DLD1 (cell line): ENCODE data around the gene TRMT44.

Experiments
- in situ Hi-C: cut with HindIII; loops from 2 replicates; pipeline ENCODE4 v1.10.0; 2017; ENCODE audit warnings: low sequenced_read_pairs

The TRMT44 gene

GRCh38 chr4:8428288-8429097, 12.1 kb upstream of the TRMT44 start:
- in situ Hi-C loops = no loop called here

- in situ Hi-C loops = no loop called here
These were observed 9.0 kb upstream of the TRMT44 start for GRCh38 chr4:8431553-8431952.

GRCh38 chr4:8433136-8433535, 7.4 kb upstream of the TRMT44 start:
- in situ Hi-C loops = no loop called here

GRCh38 chr4:8434251-8435073, 6.1 kb upstream of the TRMT44 start:
- in situ Hi-C loops = no loop called here

GRCh38 chr4:8435656-8436121, 4.9 kb upstream of the TRMT44 start:
- in situ Hi-C loops = no loop called here

- in situ Hi-C loops = no loop called here
These were observed 3.3 kb upstream of the TRMT44 start for GRCh38 chr4:8437281-8437680.

- in situ Hi-C loops = no loop called here
These were observed 1.8 kb upstream of the TRMT44 start for GRCh38 chr4:8438743-8439142.

GRCh38 chr4:8439168-8439567, 1.4 kb upstream of the TRMT44 start:
- in situ Hi-C loops = no loop called here

GRCh38 chr4:8439914-8440491, 574 bp upstream of the TRMT44 start:
- in situ Hi-C loops = no loop called here

GRCh38 chr4:8441499-8442091, 1.0 kb downstream of the TRMT44 start:
- in situ Hi-C loops = no loop called here

- in situ Hi-C loops = no loop called here
These were observed 2.2 kb downstream of the TRMT44 start for GRCh38 chr4:8442596-8443358.

- in situ Hi-C loops = no loop called here
These were observed 3.2 kb downstream of the TRMT44 start for GRCh38 chr4:8443801-8444200.

GRCh38 chr4:8446122-8446521, 5.5 kb downstream of the TRMT44 start:
- in situ Hi-C loops = no loop called here

GRCh38 chr4:8451440-8452182, 11.0 kb downstream of the TRMT44 start:
- in situ Hi-C loops = no loop called here

- in situ Hi-C loops = no loop called here
These were observed 13.4 kb downstream of the TRMT44 start for GRCh38 chr4:8453957-8454356.

GRCh38 chr4:8457646-8458252, 17.2 kb downstream of the TRMT44 start:
- in situ Hi-C loops = no loop called here

- in situ Hi-C loops = no loop called here
These were observed 19.4 kb downstream of the TRMT44 start for GRCh38 chr4:8459867-8460445.

- in situ Hi-C loops = no loop called here
These were observed 20.5 kb downstream of the TRMT44 start for GRCh38 chr4:8461086-8461485.

- in situ Hi-C loops = no loop called here
These were observed 21.0 kb downstream of the TRMT44 start for GRCh38 chr4:8461616-8462015.
